ENCODE measurements around the gene CRYGA. TPM values are rescaled to one million over a fixed set of nuclear protein-coding genes. Genes with fewer than 3 reads are reported as not detected.

The CRYGA gene
- total RNA-seq, 1 experiment from 2014 or later: not detected

GRCh38 chr2:208189069-208189809, 25.9 kb upstream of the CRYGA start:
- ChIA-PET CTCF (no interaction called here), POLR2A (no interaction called here)
- Histone ChIP-seq H3K27me3 (ENCODE audit: control insufficient read depth, insufficient read depth, low read length) (peaks cover 17% of the 10 kb centered on the region), H3K4me3 (ENCODE audit: low read depth in 2 of 2, low read length in 2 of 2) (no peak overlapping the region), H3K4me1 (ENCODE audit: control insufficient read depth, insufficient read depth, low read length) (no peaks in the 10 kb centered on the region; the same call in 1 of the 2 replicates), H3K36me3 (ENCODE audit: control insufficient read depth, insufficient read depth, low read length) (no peaks in the 10 kb centered on the region), H3K27ac (ENCODE audit: low read length) (no peak overlapping the region), H3K9me3 (ENCODE audit: control insufficient read depth, insufficient read depth, low read depth, low read length) (no peaks in the 10 kb centered on the region)
- no TSS peak for BruUV-seq (replicated peaks)
- ATAC-seq (no peak), DNase-seq (ENCODE audit: low read depth, low spot score) (no peak)
- TF ChIP-seq CTCF (IDR thresholded peaks at IDR 0.05) (no peak), SIN3A (IDR thresholded peaks at IDR 0.05; ENCODE audit: borderline replicate concordance, insufficient read depth, low read depth, low read length) (no peak), POLR2AphosphoS5 (IDR thresholded peaks at IDR 0.05; ENCODE audit: low read depth, low read length) (no peak), TCF7L2 (IDR thresholded peaks at IDR 0.05; ENCODE audit: low read depth, low read length) (no peak), REST (IDR thresholded peaks at IDR 0.05; ENCODE audit: insufficient read depth in 1 of 2, low read depth in 2 of 2, low read length in 1 of 2) (no peak)
- intact Hi-C loops (cut with micrococcal nuclease; ENCODE audit: unreplicated experiment) (no loop called here), in situ Hi-C loops (cut with HindIII; ENCODE audit: low pct_unique_long_range_greater_than_20kb, low sequenced_read_pairs) (no loop called here)

- Histone ChIP-seq H3K27me3 (ENCODE audit: control insufficient read depth, insufficient read depth, low read length) (peaks cover 17% of the 10 kb centered on the region), H3K4me3 (ENCODE audit: low read depth in 2 of 2, low read length in 2 of 2) (no peak overlapping the region), H3K4me1 (ENCODE audit: control insufficient read depth, insufficient read depth, low read length) (no peaks in the 10 kb centered on the region; the same call in 1 of the 2 replicates), H3K27ac (ENCODE audit: low read length) (no peak overlapping the region), H3K9me3 (ENCODE audit: control insufficient read depth, insufficient read depth, low read depth, low read length) (no peaks in the 10 kb centered on the region), H3K36me3 (ENCODE audit: control insufficient read depth, insufficient read depth, low read length) (no peaks in the 10 kb centered on the region)
- no peak for TF ChIP-seq REST (IDR thresholded peaks at IDR 0.05; ENCODE audit: insufficient read depth in 1 of 2, low read depth in 2 of 2, low read length in 1 of 2)
- TF ChIP-seq SIN3A (IDR thresholded peaks at IDR 0.05; ENCODE audit: borderline replicate concordance, insufficient read depth, low read depth, low read length): no peak
- no peak for TF ChIP-seq TCF7L2 (IDR thresholded peaks at IDR 0.05; ENCODE audit: low read depth, low read length)
- TF ChIP-seq POLR2AphosphoS5 (IDR thresholded peaks at IDR 0.05; ENCODE audit: low read depth, low read length): no peak
- TF ChIP-seq CTCF (IDR thresholded peaks at IDR 0.05): no peak
- DNase-seq (ENCODE audit: low read depth, low spot score): no peak
- in situ Hi-C loops (cut with HindIII; ENCODE audit: low pct_unique_long_range_greater_than_20kb, low sequenced_read_pairs): no loop called here
- intact Hi-C loops (cut with micrococcal nuclease; ENCODE audit: unreplicated experiment): no loop called here
- no peak for ATAC-seq
- ChIA-PET POLR2A (no interaction called here), CTCF (no interaction called here)
- BruUV-seq (replicated peaks): no TSS peak
These were observed 23.5 kb upstream of the CRYGA start for GRCh38 chr2:208186893-208187292.

Measured in Panc1 (cell line).